PC-3 (cell line): Measurements from ENCODE around the gene PLEKHM3.

Source experiments
- EZH2 ChIP-seq: fragments of 300-600 bp; sonication (generic); IDR thresholded peaks from one replicate; pipeline ENCODE4 v1.6.1; 2017; ENCODE audit warnings: antibody characterized with exemption, mild to moderate bottlenecking, low read length; ENCODE audit not compliant: unreplicated experiment
- TF ChIP-seq, protein P1 (sequence below): fragments of 300-600 bp; sonication (generic); conservative IDR thresholded peaks from 2 replicates; pipeline ENCODE4 v1.5.1; 2017; ENCODE audit warnings: antibody characterized with exemption, low read depth, mild to moderate bottlenecking, low read length

DNA sequence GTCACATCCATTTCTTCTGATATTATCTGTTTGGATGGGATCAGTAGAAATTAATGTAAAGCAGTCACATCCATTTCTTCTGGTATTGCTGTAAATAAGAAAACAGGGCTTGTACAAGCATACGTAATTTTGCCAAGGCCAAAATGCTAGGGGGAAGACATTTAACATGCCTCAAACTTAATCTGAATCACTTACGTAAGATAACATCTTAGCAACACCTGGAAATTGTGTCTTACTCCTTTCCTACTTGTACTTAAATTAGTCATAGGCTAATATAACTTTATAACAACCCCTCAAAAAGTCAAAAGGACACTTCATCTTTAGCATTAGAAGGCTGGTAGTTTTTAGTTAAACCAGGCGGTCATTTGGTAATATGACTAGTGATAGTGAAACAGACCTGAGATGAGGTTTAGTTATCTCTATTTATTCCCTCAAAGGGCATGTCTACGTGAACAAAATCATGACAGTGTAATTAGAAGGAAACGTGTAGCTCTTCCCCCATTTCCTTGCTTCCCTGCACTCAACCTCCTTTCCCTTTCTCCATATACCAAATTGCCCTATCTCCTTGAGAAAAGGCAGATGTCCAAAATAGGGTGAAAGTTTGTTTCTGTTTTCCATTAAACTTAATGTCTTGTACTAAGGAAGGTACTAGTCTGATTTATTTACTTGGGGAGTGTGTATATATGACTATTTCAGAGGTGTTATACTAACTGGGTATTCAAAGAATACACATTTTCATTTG, 156.3 kb downstream of the PLEKHM3 start:
- TF ChIP-seq, protein P1, sequence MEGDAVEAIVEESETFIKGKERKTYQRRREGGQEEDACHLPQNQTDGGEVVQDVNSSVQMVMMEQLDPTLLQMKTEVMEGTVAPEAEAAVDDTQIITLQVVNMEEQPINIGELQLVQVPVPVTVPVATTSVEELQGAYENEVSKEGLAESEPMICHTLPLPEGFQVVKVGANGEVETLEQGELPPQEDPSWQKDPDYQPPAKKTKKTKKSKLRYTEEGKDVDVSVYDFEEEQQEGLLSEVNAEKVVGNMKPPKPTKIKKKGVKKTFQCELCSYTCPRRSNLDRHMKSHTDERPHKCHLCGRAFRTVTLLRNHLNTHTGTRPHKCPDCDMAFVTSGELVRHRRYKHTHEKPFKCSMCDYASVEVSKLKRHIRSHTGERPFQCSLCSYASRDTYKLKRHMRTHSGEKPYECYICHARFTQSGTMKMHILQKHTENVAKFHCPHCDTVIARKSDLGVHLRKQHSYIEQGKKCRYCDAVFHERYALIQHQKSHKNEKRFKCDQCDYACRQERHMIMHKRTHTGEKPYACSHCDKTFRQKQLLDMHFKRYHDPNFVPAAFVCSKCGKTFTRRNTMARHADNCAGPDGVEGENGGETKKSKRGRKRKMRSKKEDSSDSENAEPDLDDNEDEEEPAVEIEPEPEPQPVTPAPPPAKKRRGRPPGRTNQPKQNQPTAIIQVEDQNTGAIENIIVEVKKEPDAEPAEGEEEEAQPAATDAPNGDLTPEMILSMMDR = no peak
- no peak for TF ChIP-seq EZH2
